Stimulated activated CD4-positive, alpha-beta T cell treated with anti-CD3 and anti-CD28 coated beads, Interleukin-12 subunit alpha, Interleukin-12 subunit beta, amount 100 ng/mL, for 24 hours (primary cell): ENCODE results near the gene MYDGF.
"Not testable (repeated sequence)": the region's sequence is repeated elsewhere in the genome, so short reads cannot be mapped to it uniquely, and the experiment has no call there.

ENCODE experiments used
- DNase-seq, 2 experiments: peaks; one replicate each; pipeline ENCODE4 v3.0.0-alpha.2; 2020; ENCODE audit warnings: low read depth in 2 of 2

MYDGF gene

DNA sequence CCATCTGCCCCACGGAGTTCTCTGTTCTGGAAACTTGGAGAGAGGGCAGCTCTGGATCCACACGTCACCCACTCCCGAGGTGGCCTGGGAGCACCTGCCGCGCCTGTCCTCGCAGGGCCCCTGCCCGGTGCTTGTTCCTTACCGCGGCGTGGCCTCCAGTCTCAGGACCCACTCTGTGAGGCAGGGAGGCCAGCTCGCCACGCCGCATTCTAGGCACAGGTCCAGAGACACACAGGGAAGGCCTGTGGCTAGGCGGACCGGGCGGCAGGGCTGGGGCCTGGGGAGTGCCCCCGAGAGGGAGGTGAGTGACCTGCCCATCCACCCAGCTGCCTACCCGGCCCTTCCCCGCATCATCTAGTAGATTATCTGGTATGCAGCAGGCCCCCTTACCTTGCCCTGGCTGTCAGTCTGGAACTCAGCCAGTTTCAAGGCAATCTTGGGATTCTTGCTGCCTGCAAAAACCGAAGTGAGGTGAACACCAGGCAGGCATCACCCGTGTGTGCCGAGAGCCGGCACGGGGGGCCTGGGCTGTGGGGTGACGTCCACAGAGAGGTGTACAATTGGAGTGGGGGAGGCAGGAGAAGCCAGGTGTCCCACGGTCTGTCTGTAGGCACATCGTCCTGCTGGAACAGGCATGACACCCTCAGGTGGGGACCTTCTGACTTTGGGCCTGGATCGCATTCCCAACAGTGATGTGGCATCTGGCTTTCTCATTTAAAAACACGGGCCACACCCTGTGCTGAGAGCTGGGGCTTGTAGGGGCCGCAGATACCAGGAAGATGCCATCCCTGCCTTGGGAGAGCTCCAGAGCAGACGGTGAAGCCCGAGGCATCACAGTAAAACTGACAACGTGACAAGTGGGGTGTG, 29.9 kb upstream of the MYDGF start:
- DNase-seq, result no peak

DNA sequence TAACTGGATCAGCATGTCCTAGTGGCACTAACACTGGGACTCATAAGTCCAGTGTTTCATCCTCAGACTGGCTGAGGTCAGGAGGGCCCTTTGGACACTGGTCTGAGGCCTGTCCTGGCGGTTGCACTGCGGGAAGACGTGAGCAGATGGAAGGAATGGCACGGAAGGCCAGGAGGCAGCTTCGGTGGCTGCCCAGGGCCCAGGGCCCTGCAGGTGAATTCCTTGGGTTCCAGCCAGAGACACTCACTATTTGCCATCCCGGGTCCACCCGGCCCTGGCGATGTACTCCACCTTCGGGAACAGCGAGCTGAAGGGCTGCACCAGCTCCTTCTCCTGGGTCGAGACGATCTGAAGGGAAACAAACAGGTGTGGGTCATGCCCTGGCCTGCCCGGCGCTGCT, 27.2 kb upstream of the MYDGF start:
- no peak for DNase-seq

GRCh38 chr19:4695224-4695731, 25.1 kb upstream of the MYDGF start:
- DNase-seq, result no peak

DNA sequence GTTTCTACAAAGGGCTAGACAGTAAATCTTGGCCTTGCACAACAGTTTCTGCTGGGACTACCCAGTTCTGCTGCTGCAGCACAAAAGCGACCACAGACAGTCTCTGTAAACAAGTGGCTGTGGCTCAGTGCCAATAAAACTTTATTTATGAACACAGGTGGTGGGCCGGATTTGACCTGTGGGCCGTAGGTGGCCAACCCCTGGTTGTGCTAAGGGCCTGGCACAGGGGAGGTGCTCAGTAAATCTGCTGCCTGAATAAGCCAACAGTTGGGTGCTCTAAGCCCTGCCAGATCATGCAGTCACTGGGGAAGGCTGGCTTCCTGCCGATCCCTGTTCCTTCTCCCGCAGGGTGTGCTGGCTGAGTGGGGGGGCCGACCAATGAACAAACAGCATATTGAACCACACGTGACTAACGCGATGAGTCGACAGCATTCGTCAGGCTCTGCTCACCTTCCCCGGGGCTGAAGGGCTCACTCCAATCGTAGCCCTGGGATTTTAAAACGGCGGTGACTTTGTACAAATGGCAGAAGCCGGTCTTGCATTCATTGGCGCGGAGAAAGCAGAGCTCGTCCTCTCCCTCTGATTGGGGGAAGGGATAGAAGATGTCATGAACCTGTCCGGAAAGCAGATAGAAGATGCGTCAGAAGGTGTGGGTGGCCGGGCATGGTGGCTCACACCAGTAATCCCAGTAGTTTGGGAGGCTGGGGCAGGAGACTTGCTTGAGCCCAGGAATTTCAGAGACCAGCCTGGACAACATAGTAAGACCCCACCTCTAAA, 24.3 kb upstream of the MYDGF start:
- DNase-seq, result no peak

GRCh38 chr19:4693471-4694121, 23.5 kb upstream of the MYDGF start:
- DNase-seq, result no peak

DNA sequence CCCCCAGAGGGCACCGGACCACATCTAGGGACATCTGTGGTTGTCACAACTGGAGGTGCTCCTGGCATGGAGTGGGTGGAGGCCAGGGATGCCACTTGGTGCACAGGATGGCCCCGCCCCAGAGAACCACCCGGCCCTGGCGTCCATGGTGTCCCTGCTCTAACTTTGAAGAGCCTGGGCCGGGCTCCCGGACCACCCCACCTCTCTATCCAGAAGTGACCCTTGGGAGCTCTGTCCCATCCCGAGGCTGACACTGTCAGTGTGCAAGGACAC, 22.9 kb upstream of the MYDGF start:
- no peak for DNase-seq

DNA sequence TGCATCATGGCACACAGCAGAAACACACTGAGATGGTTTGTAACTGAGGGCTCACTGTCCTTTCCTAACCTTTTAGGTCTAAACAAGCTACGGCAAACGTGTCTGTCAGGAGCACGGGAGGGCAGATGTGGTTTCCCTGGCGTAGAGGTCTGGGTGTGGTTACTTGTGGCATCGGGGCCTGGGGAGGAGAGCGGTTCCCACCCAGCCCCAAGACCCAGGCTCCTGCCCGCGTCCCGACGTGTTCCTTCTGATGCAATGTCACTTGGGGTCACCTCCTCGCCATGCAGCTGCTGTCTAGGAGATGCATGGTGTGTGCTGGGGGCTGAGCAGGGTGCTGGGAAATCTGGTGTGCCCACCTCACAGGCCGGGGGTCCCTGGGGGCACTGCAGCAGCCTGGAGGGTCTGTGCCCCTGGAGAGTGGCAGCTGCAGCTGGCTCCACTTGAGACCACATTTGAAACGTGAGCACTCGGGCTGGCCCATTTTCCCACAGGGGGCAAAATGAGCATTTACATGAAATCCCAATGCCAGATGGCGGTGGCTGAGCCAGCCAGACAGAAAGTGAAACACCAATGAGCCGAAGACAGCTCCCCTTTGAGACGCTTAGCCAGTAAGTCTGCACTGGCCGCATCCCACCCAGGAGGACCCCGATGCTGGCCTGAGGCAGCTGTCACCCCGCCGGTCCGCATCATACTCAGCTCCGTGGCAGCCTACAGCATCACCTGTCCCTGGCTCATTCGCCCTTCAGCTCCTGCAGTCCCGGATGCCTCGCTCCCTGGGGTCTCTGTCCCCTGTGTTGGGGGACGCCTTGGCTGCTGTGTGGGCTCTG, 22.3 kb upstream of the MYDGF start:
- no peak for DNase-seq

GRCh38 chr19:4691373-4691772, 21.2 kb upstream of the MYDGF start:
- DNase-seq, result no peak

DNA sequence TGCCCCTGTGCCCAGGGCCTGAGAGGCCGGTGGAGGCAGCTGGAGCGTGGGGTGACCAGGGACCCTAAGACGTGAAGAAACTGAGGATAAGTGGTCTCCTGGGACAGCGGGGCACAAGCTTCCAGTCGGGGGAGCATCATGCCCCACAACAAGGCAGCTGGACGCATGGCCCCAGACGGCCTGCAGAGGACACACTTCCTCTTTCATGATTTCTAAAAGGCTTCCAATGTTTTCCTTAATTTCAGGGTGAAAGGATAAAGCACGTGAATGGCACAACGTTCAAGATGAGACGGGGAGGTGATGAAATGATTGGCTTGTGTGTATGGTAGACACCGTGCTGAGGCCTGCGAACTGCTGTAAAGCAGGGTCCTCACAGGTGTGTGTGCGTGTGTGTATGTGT, 20.2 kb upstream of the MYDGF start:
- no peak for DNase-seq

- no peak for DNase-seq
These were observed 19.3 kb upstream of the MYDGF start for GRCh38 chr19:4689403-4689802.

DNA sequence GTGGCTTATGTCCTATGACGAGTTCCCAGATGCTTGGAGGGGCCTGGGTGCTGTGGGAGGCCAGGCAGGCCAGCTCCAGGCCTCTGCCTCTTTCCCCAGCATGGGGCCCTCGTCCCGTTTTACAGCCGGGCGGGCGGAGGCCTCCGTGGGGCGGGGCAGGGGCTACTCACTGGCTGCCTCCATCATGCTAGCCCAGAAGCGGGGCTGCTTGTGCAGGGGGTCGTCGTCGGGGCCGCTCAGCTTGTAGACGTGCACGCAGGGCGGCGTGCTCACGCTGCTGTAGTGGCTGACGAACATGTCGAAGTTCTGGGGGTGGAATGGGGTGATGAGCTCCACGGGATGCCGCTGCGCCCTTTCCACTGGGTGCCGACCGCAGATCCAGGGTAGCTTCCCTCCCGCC, 18.4 kb upstream of the MYDGF start:
- no peak for DNase-seq

- no peak for DNase-seq
These were observed 17.3 kb upstream of the MYDGF start for GRCh38 chr19:4687396-4687795.

DNA sequence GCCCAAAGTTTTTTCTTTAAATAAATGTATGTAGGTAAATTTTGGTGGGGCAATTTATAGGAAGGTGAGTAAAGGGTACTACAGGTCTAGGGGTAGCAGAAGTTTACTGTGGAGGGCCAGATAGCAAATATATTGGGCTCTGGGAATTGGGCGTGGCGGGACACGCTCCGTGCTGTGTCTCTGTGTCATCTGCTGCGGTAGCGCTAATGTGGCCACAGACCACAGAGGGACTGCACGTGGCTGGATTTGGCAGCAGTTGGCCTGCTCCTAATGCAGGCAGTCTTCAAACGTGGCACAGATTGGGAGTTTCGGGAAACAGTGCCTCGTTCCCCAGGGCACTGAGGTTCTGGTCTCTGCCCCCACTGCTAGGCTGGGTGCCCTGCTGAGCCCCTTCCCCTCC, 16.6 kb upstream of the MYDGF start:
- no peak for DNase-seq

GRCh38 chr19:4684312-4685095, 14.4 kb upstream of the MYDGF start:
- no peak for DNase-seq

DNA sequence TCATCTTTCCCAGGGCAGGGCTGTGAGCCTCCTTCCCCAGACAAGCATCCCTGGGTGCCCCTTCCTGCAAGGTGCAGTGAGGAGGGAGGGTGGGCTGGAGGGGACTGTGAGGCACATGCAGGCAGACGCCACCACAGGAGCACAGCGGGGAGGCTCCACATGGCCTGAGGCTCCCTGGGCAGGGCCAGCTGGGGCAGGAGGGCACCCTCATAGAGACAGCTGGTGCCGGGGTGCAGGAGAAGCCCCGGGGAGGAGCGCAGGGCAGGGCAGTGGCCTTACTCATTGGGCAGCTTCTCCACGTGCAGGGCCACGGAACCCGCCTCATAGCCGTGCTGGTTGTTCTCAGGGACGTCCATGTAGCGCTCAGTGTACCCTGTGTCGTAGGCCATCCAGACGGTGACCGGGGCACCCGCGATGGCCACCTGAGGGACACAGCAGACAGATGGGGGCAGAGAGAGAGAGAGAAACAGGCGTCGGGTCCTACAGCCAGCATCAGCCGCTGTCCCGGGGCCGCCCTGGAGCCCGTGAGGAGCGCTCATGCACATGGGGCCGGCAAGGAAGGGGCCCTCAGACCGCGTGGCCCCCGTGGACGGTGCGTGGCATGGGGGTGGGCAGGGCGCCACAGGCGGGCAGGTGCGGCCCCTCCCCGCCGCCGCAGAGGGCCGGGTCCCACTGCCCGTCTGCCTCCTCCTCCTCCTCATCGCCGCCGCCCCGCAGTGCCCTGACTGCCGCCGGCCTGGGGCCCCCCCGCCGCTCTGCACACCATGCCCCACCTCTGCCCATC, 12.5 kb upstream of the MYDGF start:
- no peak for DNase-seq

- DNase-seq, result not testable (repeated sequence)
These were observed 9.9 kb upstream of the MYDGF start for GRCh38 chr19:4680021-4680420.

DNA sequence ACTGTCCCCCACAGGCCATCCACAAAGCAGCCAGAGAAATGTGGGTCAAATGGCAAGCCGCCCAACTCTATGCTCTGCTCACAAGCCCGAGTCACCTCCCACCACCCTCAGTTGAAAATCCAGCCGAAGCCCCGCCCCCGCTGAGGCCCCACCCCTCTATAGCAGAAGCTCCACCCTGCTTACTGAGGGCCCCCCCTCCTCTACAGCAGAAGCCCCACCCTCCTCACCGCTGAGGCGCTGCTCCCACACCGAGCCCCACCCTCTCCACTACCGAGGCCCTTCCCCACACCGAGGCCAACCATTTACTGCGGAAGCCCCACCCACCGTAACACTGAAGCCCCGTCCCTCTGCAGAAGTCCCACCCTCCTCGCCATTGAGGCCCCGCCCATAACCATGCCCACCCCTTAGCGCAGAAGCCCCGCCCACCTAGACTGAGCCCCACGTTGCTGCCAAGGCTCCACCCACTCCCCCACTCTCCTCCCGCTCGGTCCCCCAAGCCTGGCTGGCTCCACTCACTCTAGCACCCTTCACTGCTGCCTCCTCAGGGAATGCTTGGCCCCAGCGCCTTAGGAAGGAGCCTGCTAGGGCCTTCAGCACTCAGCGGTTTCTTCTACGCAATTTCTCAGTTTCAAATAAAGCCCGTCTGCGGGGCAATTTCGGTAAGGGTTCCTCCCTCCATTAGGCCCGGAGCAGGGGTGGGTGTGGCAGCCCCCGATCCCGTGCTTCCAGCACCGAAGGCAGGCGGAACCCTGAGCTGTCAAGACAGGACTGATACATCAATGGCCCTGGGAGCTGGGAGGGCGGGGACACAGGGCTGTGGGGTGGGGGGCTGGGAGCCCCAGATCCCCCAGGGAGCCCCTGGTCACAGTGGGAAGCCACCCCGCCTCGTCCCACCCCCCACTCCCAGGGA, 9.0 kb upstream of the MYDGF start:
- no peak for DNase-seq

DNA sequence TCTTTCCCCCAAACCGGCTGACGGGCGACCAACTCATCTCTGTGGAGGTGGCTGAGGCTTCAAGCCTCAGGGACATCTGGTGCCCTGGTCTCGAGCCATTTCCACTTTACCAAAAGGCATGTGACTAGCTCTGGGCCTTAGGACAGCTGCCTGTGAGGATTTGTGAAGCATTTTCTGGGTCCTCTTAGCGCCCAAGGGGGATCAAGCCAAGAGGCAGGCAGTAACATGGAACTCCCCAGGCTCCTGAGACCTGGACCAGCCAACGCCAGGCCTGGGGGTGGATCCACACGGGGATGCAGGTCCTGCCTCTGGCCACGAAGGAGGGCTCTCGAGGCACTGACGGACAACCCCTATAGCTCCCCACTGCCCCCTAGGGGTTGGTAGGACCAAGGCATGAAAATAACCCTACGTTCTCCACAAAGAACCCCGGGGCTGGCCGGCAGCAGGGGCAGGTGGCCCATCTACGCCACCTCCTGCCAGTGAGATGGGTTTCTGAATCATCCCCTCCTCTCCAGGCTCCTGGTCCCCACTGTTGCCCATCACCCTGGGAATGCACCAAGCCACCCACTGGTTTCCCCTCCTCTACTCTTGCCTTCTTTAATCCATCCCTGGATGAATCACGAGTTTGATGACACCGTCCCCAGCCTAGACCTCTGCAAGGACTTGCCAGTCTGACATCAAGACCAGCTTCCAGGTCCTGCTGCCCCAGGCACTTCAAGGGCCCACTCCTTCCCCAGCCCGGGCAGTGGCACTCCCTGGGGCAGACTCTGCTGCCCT, 7.0 kb upstream of the MYDGF start:
- no peak for DNase-seq
